IPS-NIHi11 (cell line): ENCODE data around the gene NR4A3.
A peak's percentile ranks its signal among the peaks of the same experiment; 100 is the strongest.
"Not testable (repeated sequence)": the region's sequence is repeated elsewhere in the genome, so short reads cannot be mapped to it uniquely, and the experiment has no call there.

Source experiments
- DNase-seq: peaks from one replicate; pipeline ENCODE4 v3.0.0; 2012; ENCODE audit warnings: mixed read lengths, low spot score

Gene NR4A3

GRCh38 chr9:99834474-99834873, 12.8 kb downstream of the NR4A3 start:
- DNase-seq, result no peak

- no peak for DNase-seq
Measured at GRCh38 chr9:99835142-99835541, 13.5 kb downstream of the NR4A3 start.

GRCh38 chr9:99835581-99835980, 13.9 kb downstream of the NR4A3 start:
- DNase-seq, result no peak

- DNase-seq, result no peak
Measured at GRCh38 chr9:99840072-99840471, 18.4 kb downstream of the NR4A3 start.

GRCh38 chr9:99845063-99845462, 23.4 kb downstream of the NR4A3 start:
- no peak for DNase-seq

- DNase-seq, result no peak
Measured at GRCh38 chr9:99848447-99848846, 26.8 kb downstream of the NR4A3 start.

- DNase-seq, result no peak
Measured at GRCh38 chr9:99850736-99851499, 29.2 kb downstream of the NR4A3 start.

GRCh38 chr9:99851500-99851822, 29.8 kb downstream of the NR4A3 start:
- no peak for DNase-seq

GRCh38 chr9:99852617-99853016, 30.9 kb downstream of the NR4A3 start:
- DNase-seq, result no peak

- no peak for DNase-seq
Measured at GRCh38 chr9:99855467-99856176, 33.9 kb downstream of the NR4A3 start.

GRCh38 chr9:99857576-99857975, 35.9 kb downstream of the NR4A3 start:
- DNase-seq, result not testable (repeated sequence)

GRCh38 chr9:99858087-99858486, 36.4 kb downstream of the NR4A3 start:
- DNase-seq, result no peak

- peak; percentile 26 for DNase-seq
Measured at GRCh38 chr9:99859243-99859980, 37.7 kb downstream of the NR4A3 start.

GRCh38 chr9:99860266-99860665, 38.6 kb downstream of the NR4A3 start:
- DNase-seq, result no peak

- no peak for DNase-seq
Measured at GRCh38 chr9:99863955-99864354, 42.3 kb downstream of the NR4A3 start.

GRCh38 chr9:99866398-99866797, 44.7 kb downstream of the NR4A3 start:
- DNase-seq, result peak; percentile 20

GRCh38 chr9:99867536-99867935, 45.9 kb downstream of the NR4A3 start:
- DNase-seq, result no peak

GRCh38 chr9:99867968-99868367, 46.3 kb downstream of the NR4A3 start:
- no peak for DNase-seq

- no peak for DNase-seq
Measured at GRCh38 chr9:99868845-99869244, 47.2 kb downstream of the NR4A3 start.

GRCh38 chr9:99870126-99870525, 48.4 kb downstream of the NR4A3 start:
- DNase-seq, result no peak

- no peak for DNase-seq
Measured at GRCh38 chr9:99873531-99873930, 51.8 kb downstream of the NR4A3 start.

- DNase-seq, result no peak
Measured at GRCh38 chr9:99873943-99874584, 52.4 kb downstream of the NR4A3 start.

- no peak for DNase-seq
Measured at GRCh38 chr9:99876190-99876589, 54.5 kb downstream of the NR4A3 start.
